ENCODE results near the gene PLXDC2. TPM values are rescaled to one million over a fixed set of nuclear protein-coding genes. Genes with fewer than 3 reads are reported as not detected.

PLXDC2 gene
- total and polyA plus RNA-seq, 10 of the 15 experiments (the other 5 are each of a cell fraction or from before 2014, with no cell fraction given), result 0.05 to 1.8 (median 0.14) TPM; not detected in 2

DNA sequence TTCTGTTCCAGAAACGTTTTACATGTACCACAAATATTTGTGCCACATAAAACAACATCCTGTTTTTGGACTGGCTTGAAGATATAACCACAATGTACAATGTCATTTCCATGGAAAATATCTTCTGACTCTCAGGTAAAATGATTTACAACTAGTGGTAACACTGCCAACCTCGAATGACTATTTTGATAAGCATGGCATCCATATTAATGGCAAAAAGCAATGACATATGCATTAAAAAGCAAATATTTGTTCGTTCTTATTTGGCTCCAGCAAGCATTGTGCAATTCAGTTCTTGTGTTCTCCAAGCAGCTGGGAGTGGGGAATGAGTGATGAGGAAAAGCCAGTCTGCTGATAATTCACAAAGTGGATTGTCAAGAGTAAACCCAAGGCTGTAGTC lies 289.0 kb downstream of the PLXDC2 start:
- ChIA-PET RAD21 (ENCODE audit: unreplicated experiment) (no interaction called here), SMC1A (ENCODE audit: uncharacterized antibody, unreplicated experiment) (interaction anchor here (1.5 kb wide), 1 partner anchor 64 kb away, joined by 5 read pairs; no protein-coding TSS in a partner anchor), CTCF (interaction anchor here (0.9 to 1.3 kb wide), 3 partner anchors 36 to 286 kb away, joined by 3 read pairs; no protein-coding TSS in a partner anchor), POLR2A (no interaction called here)
- Histone ChIP-seq H3K27me3 (replicated peaks in 1 of 2; ENCODE audit: control insufficient read depth in 2 of 2, insufficient read depth in 2 of 2, low read length in 1 of 2) (no peaks in the 10 kb centered on the region), H3K4me2 (ENCODE audit: control insufficient read depth, insufficient read depth) (no peak overlapping the region), H4K20me1 (ENCODE audit: control insufficient read depth, insufficient read depth) (no peaks in the 10 kb centered on the region), H3K27ac (ENCODE audit: control insufficient read depth, insufficient read depth) (no peak overlapping the region), H3K4me1 (ENCODE audit: control insufficient read depth, insufficient read depth, low read length) (no peaks in the 10 kb centered on the region), H3K9me3 (replicated peaks; ENCODE audit: control insufficient read depth, insufficient read depth, low read length) (no peaks in the 10 kb centered on the region; the same call in 2 of the 3 replicates), H3K36me3 (ENCODE audit: control insufficient read depth in 2 of 2, insufficient read depth in 2 of 2, low read length in 1 of 2) (no peaks in the 10 kb centered on the region), H3K9ac (ENCODE audit: control insufficient read depth, insufficient read depth, low read length) (no peak overlapping the region), H3K4me3 (no peak overlapping the region), H3K79me2 (ENCODE audit: control insufficient read depth, insufficient read depth, low read length) (no peaks in the 10 kb centered on the region), H2AFZ (ENCODE audit: control insufficient read depth, low read depth, low read length) (no peak overlapping the region)
- TF ChIP-seq FOS (IDR thresholded peaks at IDR 0.05; ENCODE audit: borderline replicate concordance, extremely low read depth, insufficient read length) (no peak), MEF2A (IDR thresholded peaks at IDR 0.05; ENCODE audit: insufficient read depth, low read depth, low read length) (no peak), RELA (IDR thresholded peaks at IDR 0.05; ENCODE audit: borderline replicate concordance, partially characterized antibody) (no peak), CEBPB (IDR thresholded peaks at IDR 0.05; ENCODE audit: borderline replicate concordance in 1 of 2, low read depth in 2 of 2, low read length in 2 of 2) (no peak), ZNF622 (IDR thresholded peaks at IDR 0.05) (no peak), ATF7 (IDR thresholded peaks at IDR 0.05; ENCODE audit: low read depth) (no peak), EED (IDR thresholded peaks at IDR 0.05; ENCODE audit: low read depth) (no peak), SIN3A (IDR thresholded peaks at IDR 0.05; ENCODE audit: low read depth, low read length) (no peak), MYB (IDR thresholded peaks at IDR 0.05; ENCODE audit: borderline replicate concordance, low read depth, low read length) (no peak), ZBTB4 (CRISPR knock-in tag; IDR thresholded peaks at IDR 0.05) (no peak), NR2C2 (IDR thresholded peaks at IDR 0.05; ENCODE audit: borderline replicate concordance, control insufficient read depth, insufficient read length, low read depth) (no peak), RUNX3 (IDR thresholded peaks at IDR 0.05; ENCODE audit: low read length) (no peak)
- TF ChIP-seq, protein P1, sequence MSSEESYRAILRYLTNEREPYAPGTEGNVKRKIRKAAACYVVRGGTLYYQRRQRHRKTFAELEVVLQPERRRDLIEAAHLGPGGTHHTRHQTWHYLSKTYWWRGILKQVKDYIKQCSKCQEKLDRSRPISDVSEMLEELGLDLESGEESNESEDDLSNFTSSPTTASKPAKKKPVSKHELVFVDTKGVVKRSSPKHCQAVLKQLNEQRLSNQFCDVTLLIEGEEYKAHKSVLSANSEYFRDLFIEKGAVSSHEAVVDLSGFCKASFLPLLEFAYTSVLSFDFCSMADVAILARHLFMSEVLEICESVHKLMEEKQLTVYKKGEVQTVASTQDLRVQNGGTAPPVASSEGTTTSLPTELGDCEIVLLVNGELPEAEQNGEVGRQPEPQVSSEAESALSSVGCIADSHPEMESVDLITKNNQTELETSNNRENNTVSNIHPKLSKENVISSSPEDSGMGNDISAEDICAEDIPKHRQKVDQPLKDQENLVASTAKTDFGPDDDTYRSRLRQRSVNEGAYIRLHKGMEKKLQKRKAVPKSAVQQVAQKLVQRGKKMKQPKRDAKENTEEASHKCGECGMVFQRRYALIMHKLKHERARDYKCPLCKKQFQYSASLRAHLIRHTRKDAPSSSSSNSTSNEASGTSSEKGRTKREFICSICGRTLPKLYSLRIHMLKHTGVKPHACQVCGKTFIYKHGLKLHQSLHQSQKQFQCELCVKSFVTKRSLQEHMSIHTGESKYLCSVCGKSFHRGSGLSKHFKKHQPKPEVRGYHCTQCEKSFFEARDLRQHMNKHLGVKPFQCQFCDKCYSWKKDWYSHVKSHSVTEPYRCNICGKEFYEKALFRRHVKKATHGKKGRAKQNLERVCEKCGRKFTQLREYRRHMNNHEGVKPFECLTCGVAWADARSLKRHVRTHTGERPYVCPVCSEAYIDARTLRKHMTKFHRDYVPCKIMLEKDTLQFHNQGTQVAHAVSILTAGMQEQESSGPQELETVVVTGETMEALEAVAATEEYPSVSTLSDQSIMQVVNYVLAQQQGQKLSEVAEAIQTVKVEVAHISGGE (CRISPR knock-in tag; IDR thresholded peaks at IDR 0.05), result no peak
- TF ChIP-seq, protein P2, sequence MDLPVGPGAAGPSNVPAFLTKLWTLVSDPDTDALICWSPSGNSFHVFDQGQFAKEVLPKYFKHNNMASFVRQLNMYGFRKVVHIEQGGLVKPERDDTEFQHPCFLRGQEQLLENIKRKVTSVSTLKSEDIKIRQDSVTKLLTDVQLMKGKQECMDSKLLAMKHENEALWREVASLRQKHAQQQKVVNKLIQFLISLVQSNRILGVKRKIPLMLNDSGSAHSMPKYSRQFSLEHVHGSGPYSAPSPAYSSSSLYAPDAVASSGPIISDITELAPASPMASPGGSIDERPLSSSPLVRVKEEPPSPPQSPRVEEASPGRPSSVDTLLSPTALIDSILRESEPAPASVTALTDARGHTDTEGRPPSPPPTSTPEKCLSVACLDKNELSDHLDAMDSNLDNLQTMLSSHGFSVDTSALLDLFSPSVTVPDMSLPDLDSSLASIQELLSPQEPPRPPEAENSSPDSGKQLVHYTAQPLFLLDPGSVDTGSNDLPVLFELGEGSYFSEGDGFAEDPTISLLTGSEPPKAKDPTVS (IDR thresholded peaks at IDR 0.05; ENCODE audit: low read depth, low read length), result no peak
- no TSS peak for BruUV-seq (replicated peaks)
- ATAC-seq, result no peak
- 7% methylated on average over 3 of the region's 3 CpGs for WGBS (ENCODE audit: insufficient coverage, insufficient replicate concordance, low lambda C conversion rate, missing lambda C conversion rate)
- FAIRE-seq, result no peak
- in situ Hi-C loops (cut with MboI), result no loop called here
- intact Hi-C loops (cut with micrococcal nuclease; ENCODE audit: unreplicated experiment), result no loop called here
- DNase-seq (ENCODE audit: low read depth, low spot score), result no peak
